ENCODE data around the gene COA8.
A peak's percentile ranks its signal among the peaks of the same experiment; 100 is the strongest.

COA8 gene

DNA sequence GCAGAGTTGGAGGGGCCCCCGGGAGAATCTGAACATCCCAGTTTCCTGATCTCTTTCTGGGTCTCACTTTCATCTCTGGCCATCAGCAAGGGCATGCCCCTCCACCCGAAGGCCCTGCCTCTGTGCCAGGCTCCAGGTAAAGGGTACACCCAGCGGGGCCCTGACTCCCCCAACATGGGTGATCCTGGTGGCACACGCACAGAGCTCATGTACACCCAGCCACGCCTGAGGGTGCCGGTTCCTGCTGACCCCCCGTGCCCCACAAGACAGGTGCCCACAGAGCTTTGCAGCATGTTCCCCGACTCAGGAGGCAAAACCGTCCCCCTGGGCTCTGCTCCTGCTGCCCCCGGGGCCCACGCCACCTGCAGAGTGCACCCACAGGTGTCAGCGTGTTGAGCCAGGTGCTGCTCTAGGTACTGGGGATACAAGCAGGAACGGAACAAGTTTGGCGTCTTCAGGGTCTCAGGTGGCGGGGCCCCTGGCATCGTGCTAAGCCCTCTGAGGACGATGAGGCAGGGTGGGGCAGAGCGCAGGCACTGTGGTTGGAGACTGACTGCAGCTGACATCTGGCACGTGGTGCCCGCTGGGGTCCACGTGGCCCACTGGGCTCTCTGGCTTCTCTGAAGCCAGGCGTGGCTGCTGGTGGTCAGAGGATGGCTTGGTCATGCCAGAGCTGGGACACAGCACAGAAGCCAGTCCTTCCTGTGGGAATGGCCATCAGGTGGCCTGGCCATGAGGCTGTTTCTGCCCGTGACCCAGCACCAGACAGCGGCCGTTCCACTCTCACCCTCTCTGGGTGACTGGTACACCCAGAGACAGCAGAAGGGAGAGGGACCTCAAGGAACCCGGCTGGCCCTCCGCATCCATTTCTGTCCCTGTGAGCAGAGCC lies 14.1 kb upstream of the COA8 start:
- DNase-seq (ENCODE audit: low spot score) = no peak

DNA sequence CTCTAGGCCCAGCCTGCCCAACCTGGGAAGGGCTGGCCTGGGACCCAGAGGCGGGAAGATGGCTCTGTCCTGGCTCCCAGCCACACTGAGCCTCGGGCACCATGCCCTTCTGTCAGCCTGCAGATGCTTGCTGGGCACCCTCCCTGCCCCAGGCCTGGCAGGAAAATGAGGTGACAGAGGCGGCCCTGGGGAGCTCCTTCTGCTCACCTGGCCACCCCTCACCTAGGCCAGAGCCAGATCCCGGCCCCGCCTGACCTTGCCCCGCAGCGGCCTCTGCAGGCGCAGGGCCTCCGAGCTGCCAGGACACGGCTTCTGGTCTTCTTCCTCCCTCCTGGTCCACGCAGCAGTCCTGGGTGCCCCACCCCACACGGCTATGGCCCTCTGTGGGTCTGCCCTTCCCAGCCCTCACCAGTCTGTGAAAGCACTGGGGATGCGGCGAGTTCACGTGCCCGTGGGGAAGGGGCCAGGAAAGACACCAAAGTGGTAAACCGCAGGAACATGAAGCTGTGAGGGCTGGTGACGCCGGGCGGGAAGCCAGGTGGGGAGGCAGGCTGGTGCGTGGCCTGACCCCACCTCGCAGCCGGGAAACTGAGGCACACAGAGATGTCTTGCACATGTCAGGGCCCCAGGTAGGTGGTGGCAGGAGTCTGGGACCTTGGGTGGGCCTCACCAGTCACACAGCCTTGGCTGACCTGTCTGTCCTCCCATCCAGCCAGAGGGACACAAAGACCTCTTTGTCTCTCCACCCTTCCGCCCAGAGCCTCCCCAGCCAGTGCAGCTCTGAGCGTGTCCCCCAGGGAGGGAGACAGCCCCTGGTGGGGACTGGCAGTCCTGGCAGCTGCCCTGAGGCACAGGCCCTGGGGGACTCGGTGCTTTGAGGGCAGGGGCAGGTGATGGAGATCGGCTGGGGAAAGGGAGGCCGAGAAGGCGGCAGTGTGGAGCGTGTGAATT lies 13.1 kb upstream of the COA8 start:
- peak; percentile 86 for DNase-seq (ENCODE audit: low spot score)

DNA sequence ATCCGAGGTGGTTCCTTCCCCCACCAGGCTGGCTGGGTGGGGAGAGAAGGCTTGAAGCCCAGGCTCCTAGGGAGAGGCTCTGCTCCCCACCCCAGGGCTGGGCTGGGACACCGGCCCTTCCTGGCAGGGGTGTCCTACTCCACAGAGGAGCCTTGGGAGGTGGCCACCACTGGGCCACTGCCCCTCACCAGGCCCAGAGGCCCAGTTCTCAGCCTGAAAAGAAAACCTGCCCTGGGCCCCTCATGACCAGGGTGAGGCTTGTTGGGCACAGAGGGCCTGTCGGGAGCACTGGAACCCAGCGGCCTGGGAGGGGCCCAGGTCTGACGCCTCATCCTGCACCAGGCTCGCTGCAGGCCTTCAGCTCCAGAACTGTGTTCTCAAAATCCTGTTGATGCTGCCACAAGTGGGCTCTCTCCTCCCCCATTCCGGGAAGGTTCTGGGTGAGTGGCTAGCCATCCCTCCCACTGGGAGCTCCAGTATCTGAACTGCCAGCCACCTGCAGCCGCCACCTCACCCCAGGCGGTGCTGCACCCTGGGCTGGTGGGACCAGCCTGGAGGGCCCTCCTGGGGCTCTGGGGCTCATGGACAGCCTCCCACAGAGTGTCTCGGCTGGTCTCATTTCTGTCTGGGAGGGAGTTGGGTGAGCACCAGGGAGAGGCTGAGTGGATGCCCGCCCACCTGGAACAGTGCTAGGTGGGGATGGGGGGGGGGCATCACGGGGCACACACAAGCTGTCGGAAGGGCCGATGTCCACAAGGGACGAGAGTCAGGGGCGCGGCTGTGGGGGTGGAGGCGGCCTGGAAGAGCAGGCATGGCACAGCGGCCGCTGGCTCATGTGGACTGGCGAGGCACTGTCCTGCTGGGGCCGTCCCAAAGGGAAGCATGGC lies 12.1 kb upstream of the COA8 start:
- no peak for DNase-seq (ENCODE audit: low spot score)

DNA sequence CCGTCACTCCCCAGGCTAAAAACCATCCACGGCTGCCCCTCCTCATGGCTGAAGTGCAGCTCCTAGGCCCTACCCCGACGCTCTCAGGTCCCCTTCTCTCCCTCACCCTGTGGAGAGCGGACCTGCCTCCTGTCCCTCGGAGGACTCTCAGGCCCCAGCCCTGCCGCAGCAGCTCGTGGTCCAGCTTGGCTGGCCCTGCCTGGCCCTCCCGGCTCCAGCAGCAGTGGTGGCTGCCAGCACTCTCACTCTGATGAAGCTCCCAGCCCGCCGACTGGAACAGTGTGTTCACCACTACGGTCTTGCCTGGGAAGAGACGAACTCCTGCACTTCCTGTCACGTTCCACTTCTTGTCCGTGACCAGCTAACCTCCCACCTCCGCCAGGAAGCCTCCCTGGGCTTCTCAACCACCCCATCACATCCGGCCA lies 11.4 kb upstream of the COA8 start:
- DNase-seq (ENCODE audit: low spot score) = peak; percentile 57

DNA sequence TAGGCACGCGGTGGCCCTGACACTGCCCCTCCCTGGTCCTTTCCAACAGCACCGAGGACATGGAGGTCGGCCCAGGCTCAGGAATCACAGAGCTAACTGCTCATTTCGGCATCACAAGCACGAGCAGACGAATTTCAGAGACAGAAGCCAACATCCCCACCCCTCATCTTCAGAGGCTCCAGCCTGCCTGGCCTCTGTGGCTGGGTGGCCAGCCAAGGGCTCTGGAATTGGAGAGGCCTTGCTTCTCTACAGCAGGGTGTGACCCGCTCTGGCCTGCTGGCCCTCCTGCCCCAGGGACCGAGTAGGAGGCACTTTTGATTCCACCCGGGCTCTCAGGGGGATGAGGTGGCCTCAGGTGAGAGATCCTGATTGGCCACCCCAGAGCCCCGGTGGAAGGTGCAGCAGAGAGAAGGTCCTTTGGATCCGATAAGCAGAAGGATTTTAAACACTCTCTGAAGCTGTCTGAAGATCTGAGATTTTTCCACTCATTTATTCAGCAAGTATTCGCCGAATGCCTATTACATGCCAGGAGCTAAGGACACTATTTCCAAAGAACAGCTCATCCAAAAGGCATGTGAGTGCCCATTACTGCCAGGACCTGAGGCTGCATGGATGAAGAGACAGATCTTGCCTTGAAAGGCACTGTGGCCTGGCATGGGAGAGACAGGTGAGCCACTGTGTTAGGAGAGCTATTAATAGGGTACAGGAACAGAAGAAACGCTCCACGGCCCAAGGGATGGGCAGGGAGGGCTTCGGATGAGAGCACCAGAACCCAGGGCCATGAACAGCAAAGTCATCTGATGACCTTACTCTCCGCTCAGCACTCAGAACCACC lies 10.5 kb upstream of the COA8 start:
- peak; percentile 73 for DNase-seq (ENCODE audit: low spot score)

DNA sequence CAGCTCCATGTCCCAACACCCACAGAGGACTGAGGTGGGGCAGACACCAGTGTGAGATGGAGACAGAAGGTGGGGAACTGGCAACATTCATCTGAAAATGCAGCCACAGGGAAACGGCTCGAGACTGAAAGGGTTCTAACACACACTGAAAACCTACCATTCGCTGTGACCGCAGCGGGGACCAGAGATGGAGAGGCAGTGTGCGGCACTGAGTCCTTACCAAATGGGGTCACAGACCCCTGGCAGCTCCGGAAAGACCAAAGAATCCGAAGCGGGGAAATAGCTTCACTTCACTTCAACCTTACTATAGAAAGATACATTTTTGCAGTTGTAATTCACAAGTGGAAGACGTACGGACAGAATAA lies 9.9 kb upstream of the COA8 start:
- DNase-seq (ENCODE audit: low spot score) = no peak

DNA sequence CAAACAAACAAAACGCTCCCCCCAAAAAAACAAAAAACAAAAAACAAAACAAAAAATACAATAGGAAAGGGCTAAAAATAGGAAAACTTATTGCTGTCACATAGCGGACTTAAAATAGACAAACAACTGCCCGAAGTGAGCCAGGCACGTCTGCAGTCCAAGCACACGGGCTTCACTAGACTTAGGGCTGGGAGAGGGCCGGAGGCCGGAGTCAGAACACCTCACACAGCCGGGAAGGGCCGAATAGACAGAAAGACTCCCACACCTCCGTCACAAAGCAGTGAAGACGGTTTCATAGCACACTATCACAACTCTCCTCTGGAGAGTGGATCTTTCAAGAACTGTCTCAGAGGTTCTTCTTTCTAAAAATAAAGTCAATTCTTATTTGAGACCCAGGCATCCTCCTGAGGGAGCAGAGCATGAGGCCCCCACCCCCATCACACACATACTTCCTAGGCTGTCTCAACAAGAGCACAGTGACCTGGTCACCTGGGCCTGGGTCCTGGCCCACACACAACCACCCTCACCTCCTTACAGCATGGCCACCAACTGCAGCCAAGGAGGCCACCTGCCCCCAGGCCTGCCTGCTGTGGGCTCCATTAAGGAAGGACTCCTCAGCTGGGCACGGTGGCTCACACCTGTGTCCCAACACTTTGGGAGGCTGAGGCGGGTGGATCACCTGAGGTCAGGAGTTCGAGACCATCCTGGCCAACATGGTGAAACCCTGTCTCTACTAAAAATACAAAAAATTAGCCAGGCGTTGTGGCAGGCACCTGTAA lies 7.0 kb upstream of the COA8 start:
- DNase-seq (ENCODE audit: low spot score) = no peak

DNA sequence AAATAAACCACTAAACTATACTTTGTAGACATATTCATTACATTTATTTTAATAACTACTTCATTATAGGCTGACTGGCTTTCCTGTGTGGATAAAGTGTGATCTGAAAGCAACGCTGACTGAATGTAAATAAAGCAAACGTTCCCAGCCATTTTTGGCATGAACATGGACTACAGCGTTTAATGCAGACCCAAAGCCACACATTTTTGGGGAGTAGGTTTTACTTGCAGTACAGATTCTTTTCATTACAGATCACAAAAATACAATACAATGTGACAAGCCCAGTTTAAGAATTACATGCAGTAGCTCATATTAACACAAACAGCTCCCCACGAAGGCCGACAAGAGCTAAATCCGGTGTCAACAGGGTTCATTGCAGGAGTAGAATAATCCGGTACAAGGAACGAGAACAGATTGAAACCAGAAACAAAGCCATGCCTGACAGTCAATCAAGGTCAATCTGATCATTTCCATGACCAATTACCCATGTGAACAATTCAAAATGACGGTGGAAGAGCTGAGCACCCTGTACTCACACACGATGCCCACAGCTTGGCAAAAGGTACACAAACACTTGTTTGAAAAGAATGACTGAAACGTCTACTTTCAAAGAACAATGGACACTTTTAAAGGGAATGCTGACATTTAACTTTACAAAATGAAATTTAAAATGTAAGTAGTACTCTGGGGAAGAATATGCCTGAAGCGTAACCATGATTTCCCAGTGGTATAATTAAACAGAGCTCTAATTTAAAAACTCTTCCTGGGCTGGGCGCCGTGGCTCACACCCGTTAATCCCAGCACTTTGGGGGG lies 5.6 kb upstream of the COA8 start:
- no peak for DNase-seq (ENCODE audit: low spot score)

DNA sequence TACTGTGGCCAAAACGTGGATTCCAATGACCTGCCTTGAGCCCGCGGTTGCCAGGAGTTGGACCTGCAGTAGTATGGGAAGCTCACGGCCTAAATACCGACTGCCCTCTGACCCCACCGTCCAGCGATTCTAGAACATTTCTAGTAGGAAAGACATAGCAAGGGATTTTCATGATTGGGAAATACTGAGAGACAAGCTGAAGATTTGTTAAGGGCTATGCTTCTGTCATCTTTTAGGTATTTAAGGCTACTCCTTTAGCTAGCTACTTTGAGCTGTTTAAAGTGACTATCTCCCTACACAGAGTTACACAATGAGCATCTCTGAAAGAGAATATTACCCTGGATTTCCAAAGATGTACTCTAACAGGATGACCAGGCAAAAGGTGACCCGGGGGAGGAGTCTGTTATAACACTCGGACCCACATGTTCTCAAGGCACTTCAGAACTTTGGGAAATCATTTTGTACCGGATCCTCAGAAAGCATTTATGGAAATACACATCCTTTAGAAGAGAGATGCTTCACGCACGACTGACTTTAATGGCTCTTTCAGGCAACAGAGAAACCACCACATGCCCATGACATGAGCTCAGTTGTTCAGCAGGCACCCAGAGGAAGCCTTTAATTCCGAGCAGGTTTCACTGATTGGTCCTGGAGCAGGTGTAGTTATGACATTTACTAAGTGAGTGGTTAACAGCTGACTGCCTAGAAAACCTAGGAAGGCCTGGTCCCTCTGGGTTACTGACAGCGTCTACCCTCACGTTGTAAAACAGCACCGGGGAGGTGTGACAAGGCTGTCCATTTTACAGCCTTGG lies 4.5 kb upstream of the COA8 start:
- DNase-seq (ENCODE audit: low spot score) = no peak

DNA sequence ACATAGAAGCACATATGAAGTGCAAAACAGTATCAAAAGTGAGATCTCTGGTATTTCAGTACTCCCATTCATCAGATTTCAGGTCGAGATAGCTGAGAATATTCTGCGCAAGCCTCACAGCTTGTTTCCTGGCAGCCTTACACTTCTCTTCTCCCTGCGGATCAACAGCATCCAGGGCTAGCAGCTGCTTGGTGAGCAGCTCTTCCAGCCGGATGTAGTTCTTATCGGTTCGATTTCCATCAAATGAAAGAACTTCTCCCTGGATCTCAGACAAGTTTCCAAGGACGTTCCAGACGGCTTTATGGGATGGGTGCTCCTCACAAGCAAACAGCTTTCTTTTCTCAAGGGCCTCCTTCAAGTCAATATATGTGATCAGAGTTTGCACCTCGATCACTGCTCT lies 3.0 kb upstream of the COA8 start:
- no peak for DNase-seq (ENCODE audit: low spot score)

DNA sequence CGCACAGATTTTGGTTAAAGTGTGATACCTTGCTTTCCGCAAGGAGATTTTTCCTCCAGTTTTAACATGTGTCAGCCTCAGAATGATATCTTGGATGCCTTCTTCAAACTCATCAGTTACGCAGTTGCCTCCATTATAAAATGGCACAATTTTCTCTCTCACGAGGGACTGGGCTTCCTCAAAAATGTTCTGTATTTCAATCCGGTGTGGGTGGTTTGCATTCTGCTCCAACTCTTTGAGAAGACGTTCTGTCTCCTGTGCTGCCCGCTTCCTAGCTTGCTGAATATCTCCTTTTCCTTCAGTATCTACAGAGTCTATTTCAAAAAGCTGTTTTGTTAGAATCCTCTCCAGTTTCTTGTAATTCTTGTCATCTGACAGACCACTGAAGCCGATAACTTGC lies 2.1 kb upstream of the COA8 start:
- DNase-seq (ENCODE audit: low spot score) = no peak

DNA sequence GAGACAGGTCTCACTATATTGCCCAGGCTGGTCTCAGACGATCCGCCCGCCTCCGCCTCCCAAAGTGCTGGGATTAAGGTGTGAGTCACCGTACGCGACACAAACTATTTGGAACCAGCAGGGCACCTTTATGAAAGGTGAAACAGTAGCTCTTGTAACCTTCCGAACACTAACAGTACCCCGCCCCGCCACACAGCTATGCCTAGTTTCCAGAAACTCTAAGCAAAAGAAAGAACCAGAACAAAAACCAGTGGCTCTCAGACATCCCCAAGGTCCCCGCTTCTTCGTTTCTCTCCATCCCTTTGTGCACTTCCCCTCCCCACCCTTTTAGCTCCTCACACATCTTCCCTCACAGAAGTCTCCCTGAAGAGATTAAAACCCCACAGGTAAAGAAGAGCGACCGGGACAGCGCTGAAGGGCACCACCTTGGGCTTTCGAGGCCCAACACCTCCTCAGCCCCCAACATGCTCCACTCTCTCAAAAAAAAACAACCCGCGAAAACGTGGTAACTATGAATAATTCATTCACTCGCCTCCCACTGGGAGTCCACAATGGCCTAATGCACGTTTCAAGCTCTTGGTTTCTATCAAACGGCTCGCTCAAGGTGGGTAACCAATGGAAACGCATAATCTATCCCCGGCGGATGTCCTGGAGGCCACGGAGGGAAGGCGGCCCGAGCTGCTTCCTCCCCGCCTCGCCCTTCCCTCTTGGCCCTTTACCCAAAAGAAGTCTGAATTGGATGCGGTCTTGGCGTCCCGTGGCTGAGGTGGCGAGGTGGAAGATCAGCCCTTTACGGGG lies 1.2 kb upstream of the COA8 start:
- no peak for DNase-seq (ENCODE audit: low spot score)

DNA sequence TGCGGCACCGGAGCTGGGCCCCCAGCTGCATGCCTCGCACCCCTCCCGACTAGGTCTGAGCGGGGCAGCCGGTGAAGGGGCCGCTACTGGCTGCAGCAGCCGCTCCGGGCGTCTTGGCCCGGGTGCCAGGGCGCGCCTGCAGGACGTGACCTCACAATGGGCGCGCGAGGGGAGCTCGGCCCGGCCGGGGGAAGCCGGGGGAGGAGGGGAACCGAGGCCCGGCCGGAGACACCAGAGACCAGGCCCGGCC lies 656 bp upstream of the COA8 start:
- no peak for DNase-seq (ENCODE audit: low spot score)

DNA sequence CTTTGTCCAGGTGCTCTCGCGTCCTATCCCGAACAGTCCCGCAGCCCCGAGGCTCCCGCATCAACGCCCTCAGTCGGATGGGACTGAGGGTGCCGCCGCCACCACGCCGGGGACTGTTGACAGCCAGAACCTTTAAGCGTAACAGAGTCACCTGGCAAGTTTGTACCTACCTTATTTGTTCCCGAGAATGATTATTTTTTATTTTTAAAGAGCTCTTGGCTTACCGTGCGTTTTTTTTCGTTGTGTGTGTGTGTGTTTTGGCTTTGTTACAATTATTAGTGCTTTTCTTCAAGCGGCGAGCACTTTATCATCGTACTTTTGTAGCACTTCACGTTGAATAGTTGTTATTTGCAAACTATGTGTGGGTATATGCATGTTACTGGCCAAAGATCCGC lies 463 bp downstream of the COA8 start:
- DNase-seq (ENCODE audit: low spot score) = no peak

DNA sequence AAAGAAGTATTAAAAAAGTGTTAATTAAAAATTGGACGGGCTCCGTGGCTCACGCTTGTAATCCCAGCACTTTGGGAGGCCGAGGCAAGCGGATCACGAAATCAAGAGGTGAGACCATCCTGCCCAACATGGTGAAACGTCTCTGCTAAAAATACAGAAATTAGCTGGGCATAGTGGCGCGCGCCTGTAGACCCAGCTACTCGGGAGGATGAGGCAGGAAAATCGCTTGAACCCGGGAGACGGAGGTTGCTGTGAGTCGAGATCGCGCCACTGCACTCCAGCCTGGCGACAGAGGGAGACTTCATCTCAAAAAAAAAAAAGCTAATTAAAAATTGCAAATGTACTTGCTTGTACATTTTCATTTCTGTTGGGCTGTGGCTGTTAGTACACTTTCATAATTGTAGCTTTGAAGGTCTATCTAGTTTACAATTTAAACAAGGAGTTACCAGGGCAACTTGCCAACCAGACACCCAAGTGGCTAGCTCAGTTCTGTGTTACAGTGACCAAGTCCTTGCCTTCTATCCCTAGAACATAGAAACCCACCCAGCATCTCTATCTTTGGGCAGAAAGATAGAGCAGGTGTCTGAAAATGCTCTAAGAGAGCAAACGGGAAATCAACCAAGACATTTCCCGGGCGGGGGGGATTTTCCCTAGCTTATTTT lies 1.2 kb downstream of the COA8 start:
- no peak for DNase-seq (ENCODE audit: low spot score)

DNA sequence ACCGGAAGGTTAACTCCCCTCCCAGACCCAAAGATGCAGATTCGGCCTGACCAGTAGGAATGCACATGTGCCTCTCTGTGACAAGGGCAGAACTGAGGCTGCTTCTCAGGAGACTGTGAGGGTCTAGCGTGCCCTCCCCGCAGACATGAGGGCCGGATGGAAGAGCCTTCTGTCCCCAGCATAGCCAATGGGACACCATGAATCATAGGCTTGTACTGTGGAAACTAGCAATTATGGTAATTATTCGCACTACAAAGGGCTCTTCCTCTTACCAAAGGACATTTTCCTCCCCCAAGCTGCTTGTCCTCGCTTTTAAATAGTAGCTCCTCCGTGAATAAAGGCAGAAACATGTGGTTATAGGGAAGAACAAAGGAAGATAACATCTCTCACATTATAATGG lies 6.2 kb downstream of the COA8 start:
- no peak for DNase-seq (ENCODE audit: low spot score)

DNA sequence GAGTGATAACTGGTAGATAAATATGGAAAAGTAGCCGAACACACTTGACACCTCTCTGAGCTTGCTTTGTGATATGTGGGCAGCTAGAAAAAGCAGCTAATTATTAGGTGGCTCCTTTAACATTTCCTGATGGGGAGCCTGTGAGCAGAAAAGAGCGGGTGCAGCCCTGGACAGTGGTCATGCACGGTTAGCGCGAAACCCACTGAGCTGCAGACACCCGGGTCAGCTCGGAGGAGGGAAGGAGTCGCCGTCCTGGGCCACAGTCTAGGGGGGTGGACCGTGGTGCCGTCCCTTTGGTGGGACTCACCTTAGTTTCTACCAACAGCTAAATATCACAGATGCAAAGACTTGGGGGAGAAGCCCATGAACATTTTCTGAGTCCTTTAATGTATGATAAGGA lies 6.6 kb downstream of the COA8 start:
- no peak for DNase-seq (ENCODE audit: low spot score)

DNA sequence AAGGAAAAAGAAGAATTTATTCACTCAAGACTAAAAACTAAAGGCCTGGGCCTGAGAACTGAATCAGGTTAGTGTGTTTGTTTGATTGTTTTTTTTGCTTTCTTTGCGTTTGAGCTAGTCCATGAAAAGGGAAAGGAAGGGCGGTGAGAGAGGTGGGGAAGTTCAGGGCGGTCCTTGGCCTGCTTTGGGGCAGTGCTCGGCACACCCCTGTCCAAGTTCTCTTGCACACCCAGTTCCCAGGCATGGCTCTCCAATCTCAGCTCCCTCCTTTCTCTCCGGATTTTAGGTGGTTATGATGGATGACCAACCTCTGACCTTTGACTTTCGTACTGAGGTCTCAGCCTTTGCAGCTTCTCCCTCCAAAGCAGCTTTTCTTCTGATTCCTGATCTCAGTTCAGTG lies 11.3 kb downstream of the COA8 start:
- no peak for DNase-seq (ENCODE audit: low spot score)
